Activated naive CD4-positive, alpha-beta T cell treated with anti-CD3 and anti-CD28 coated beads, Interleukin-2, amount 50 U/mL, for 24 hours (primary cell): ENCODE results near the gene OTP.

Experiments
- H3K27ac Mint-ChIP-seq: one replicate; pipeline ENCODE4 v1.8.0; 2021; ENCODE audit warnings: mild to moderate bottlenecking, mixed read lengths
- H3K27me3 Mint-ChIP-seq: one replicate; pipeline ENCODE4 v1.8.0; 2021; ENCODE audit warnings: mixed read lengths
- H3K36me3 Mint-ChIP-seq: one replicate; pipeline ENCODE4 v1.8.0; 2021; ENCODE audit warnings: mixed read lengths
- H3K4me1 Mint-ChIP-seq: one replicate; pipeline ENCODE4 v1.8.0; 2021; ENCODE audit warnings: mixed read lengths
- H3K4me3 Mint-ChIP-seq: one replicate; pipeline ENCODE4 v1.8.0; 2021; ENCODE audit warnings: mild to moderate bottlenecking, mixed read lengths
- H3K9me3 Mint-ChIP-seq: one replicate; pipeline ENCODE4 v1.8.0; 2021; ENCODE audit warnings: mixed read lengths

The OTP gene

GRCh38 chr5:77637998-77638762 is at the start of gene OTP:
OTP (minus strand) TSS chr5:77638713; CDS start chr5:77638549, 164 bp downstream.
- H3K27ac Mint-ChIP-seq, result peak within 1 kb of the TSS; percentile 91
- H3K4me1 Mint-ChIP-seq, result peaks cover 16% of the 10 kb centered on the region
- peaks cover 60% of the 10 kb centered on the region for H3K27me3 Mint-ChIP-seq
- H3K9me3 Mint-ChIP-seq, result peaks cover 10% of the 10 kb centered on the region
- peaks cover 11% of the 10 kb centered on the region for H3K36me3 Mint-ChIP-seq
- peak within 1 kb of the TSS; percentile 45 for H3K4me3 Mint-ChIP-seq

GRCh38 chr5:77683171-77683732 is 44.7 kb upstream of the OTP start:
- Mint-ChIP-seq H3K9me3 (peaks cover 4% of the 10 kb centered on the region), H3K36me3 (peaks cover 6% of the 10 kb centered on the region), H3K4me1 (no peaks in the 10 kb centered on the region), H3K27me3 (peaks cover 8% of the 10 kb centered on the region), H3K4me3 (no peak overlapping the region), H3K27ac (no peak overlapping the region)

DNA sequence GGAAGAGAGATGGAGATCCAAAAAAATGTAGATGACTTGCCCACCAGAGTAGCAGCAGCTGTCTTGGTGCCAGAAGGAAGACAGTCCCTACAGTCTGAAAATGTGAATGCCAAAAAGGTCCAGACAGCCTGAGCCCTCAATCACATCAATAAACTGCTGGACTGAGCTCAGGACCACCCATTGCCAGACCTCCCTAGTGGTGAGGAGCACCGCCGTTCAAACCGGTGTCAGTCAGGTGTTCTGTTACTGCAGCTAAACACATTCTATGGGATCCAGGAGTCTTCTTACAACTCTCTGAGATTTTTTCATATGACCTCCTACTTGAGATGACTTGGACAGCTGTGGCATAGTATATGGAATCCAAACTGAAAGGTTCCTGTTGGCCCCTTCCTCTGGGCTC is 32.0 kb upstream of the OTP start:
- Mint-ChIP-seq H3K27ac (no peak overlapping the region), H3K27me3 (peaks cover 14% of the 10 kb centered on the region)

DNA sequence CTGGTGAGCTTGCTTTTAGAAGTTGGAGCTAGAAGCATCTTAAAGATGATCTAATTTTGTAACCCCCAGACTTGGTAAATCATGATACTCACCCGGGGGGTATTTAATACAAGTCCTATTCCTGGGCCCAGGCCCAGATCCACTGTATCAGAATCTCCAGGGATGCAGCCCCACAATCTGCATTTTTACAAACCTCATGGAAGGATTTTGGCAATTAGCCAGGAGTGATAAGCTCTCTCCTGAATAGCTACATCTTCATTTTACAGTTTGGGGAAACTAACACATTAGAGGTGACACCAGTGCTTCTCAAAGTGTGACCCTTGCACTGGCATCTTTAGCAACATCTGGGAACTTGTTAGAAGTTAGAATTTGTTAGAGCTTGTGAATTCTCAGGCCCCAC is 31.2 kb upstream of the OTP start:
- Mint-ChIP-seq H3K36me3 (no peaks in the 10 kb centered on the region), H3K9me3 (peaks cover 6% of the 10 kb centered on the region), H3K27ac (no peak overlapping the region)

More for the DNA sequence above, 32.0 kb upstream of the OTP start:
- H3K36me3 Mint-ChIP-seq, result no peaks in the 10 kb centered on the region
- H3K4me3 Mint-ChIP-seq, result no peak overlapping the region
- H3K4me1 Mint-ChIP-seq, result no peaks in the 10 kb centered on the region
- H3K9me3 Mint-ChIP-seq, result peaks cover 11% of the 10 kb centered on the region

DNA sequence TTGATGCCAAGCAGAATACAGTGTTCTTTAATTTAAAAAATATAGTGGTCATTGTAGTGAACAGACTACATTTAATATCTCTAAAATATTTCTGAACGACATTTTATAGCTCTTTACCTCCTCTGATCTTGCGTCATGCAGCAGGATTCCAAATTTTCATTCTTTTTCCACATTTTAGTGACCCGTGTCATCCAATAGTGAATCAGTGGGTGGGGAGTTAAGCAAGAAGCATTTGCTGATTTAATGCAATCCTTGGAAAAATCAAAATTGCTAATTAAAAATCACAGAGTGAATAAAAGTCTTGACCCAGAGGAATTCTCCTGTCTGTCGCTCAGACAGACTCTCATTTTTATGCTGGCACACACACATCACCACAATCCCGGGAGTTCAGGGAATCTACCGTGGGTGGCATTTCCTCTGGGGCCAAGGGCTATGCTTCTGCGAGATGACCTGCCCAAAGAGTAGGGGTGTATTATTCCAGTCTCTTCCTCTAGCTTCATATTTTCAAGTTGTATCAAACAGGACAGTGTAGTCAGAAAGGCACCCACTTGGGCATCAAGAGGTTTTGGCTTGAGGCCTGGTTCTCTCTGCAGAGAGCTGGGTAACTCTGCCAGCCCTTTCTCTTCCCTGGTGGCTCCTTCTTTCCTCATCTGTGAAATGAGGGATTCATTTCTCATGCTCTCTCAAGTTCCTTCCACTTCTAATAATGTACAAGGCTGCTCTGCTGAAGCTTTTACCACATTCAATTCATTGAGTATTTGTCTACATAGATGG is 24.8 kb upstream of the OTP start:
- no peaks in the 10 kb centered on the region for H3K9me3 Mint-ChIP-seq
- H3K27ac Mint-ChIP-seq, result peak overlapping the region; percentile 33
- H3K4me1 Mint-ChIP-seq, result peaks cover 3% of the 10 kb centered on the region
- H3K4me3 Mint-ChIP-seq, result no peak overlapping the region
- H3K27me3 Mint-ChIP-seq, result peaks cover 13% of the 10 kb centered on the region
- no peaks in the 10 kb centered on the region for H3K36me3 Mint-ChIP-seq

More for the DNA sequence above, 31.2 kb upstream of the OTP start:
- peaks cover 13% of the 10 kb centered on the region for H3K27me3 Mint-ChIP-seq
- H3K4me1 Mint-ChIP-seq, result no peaks in the 10 kb centered on the region
- H3K4me3 Mint-ChIP-seq, result no peak overlapping the region

GRCh38 chr5:77662635-77663034 is 24.1 kb upstream of the OTP start:
- Mint-ChIP-seq H3K27ac (no peak overlapping the region), H3K4me3 (no peak overlapping the region), H3K9me3 (no peaks in the 10 kb centered on the region), H3K4me1 (peaks cover 3% of the 10 kb centered on the region), H3K27me3 (peaks cover 15% of the 10 kb centered on the region), H3K36me3 (no peaks in the 10 kb centered on the region)

DNA sequence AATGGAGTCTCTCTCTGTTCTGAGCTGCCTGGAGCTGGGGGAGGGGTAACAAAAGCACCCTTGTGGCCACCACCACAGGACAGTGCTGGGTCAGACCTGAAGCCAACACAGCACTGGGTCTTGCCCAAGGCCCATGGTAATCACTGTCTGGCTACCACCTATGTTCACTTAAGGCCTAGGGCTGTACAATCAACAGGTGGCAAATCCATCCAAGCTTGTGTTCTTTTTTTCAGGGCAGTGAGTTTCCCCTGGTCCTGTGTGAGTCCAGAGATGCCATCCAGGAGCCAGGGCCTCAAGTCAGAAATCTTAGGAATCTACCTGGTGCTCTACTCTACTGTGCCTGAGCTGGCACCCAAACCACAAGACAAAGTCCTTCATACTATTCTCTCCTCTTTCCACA is 20.1 kb upstream of the OTP start:
- Mint-ChIP-seq H3K27ac (no peak overlapping the region), H3K4me1 (peaks cover 3% of the 10 kb centered on the region), H3K27me3 (peaks cover 27% of the 10 kb centered on the region), H3K36me3 (no peaks in the 10 kb centered on the region), H3K9me3 (no peaks in the 10 kb centered on the region), H3K4me3 (no peak overlapping the region)

- Mint-ChIP-seq H3K4me3 (no peak overlapping the region), H3K27ac (no peak overlapping the region), H3K4me1 (no peaks in the 10 kb centered on the region), H3K36me3 (no peaks in the 10 kb centered on the region), H3K9me3 (no peaks in the 10 kb centered on the region), H3K27me3 (peaks cover 49% of the 10 kb centered on the region)
These were observed 12.8 kb upstream of the OTP start for GRCh38 chr5:77651343-77651742.

GRCh38 chr5:77650686-77651085 is 12.2 kb upstream of the OTP start:
- Mint-ChIP-seq H3K27me3 (peaks cover 54% of the 10 kb centered on the region), H3K9me3 (no peaks in the 10 kb centered on the region), H3K36me3 (no peaks in the 10 kb centered on the region), H3K4me1 (no peaks in the 10 kb centered on the region), H3K27ac (no peak overlapping the region), H3K4me3 (no peak overlapping the region)

- H3K27ac Mint-ChIP-seq, result no peak overlapping the region
These were observed 11.3 kb upstream of the OTP start for GRCh38 chr5:77649776-77650175.

DNA sequence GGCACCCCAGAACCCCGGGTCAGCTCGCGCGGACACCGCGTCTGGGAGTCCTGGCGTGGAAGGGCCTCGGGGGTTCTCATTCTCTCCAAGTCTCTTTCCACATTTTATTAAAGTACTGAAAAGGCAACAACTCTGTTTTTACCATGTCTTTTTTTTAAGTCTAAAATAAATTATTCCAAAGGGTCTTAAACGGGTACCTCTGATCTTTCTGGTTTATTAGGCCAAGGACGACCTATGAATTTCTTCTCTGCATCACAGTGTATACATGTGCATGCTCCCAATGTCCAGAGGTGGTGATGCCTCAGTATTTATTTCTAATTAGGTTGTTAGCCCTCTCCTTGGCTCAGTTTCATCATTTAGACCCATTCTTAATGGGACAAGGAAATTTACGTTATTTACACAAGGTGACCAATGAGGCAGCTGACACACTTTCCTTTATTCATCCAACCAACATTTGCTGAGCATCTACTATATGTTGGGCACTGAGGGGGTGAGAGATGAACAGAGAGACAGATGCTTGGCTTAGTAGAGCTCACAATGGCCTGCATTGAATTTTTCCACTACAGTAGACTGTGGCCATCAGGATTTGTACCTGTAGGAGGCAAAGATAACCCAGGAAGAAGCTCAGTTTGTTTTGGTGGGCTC is 7.6 kb upstream of the OTP start:
- Mint-ChIP-seq H3K4me1 (peaks cover 17% of the 10 kb centered on the region), H3K4me3 (peak overlapping the region; percentile 26), H3K27ac (no peak overlapping the region), H3K9me3 (peaks cover 9% of the 10 kb centered on the region), H3K36me3 (peaks cover 7% of the 10 kb centered on the region), H3K27me3 (peaks cover 70% of the 10 kb centered on the region)

More at GRCh38 chr5:77649776-77650175, 11.3 kb upstream of the OTP start:
- peaks cover 55% of the 10 kb centered on the region for H3K27me3 Mint-ChIP-seq
- no peaks in the 10 kb centered on the region for H3K36me3 Mint-ChIP-seq
- no peaks in the 10 kb centered on the region for H3K9me3 Mint-ChIP-seq
- peaks cover 3% of the 10 kb centered on the region for H3K4me1 Mint-ChIP-seq
- no peak overlapping the region for H3K4me3 Mint-ChIP-seq

DNA sequence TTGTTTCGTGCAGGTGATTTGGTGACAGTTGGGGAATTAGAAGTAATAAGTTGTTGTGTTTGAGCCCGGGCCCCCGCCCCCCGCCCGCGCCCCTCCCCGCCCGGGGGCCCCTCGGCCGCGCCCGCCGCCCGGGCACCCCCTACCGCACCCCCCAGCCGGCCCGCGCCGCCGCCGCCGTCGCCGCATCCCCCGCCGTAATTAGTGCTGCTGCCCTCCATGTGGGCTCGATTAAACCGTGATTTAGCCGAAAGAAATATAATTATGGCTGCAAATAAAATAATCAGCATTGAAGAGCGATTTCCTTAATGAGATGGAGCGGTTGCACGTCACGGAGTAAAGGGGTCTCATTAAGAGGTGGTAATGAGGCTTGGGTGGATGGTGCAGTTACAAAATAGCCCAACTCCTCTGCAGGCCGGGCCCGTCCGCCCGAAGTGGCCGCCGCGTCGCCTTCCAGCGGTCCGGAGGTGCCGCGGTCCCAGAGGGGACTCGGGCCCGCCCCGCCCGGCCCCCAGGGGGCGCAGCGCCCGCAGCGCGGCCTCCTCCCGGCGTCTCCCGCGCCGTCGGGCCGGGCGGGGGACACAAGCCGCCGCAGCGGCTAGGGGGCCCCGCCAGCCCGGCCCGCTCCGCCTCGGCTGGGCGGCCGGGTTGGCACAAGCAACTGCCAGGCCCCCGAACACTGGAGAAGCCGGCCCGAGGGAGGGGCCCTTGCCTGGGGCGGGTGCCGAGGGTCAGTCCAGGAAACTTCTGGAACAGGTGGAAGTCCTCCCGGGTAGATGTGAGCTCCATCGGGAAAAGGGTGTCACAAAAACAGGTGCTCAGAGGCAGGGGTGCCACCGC is 6.9 kb upstream of the OTP start:
- H3K27ac Mint-ChIP-seq, result no peak overlapping the region
- H3K4me3 Mint-ChIP-seq, result peak overlapping the region; percentile 66
- H3K4me1 Mint-ChIP-seq, result peaks cover 20% of the 10 kb centered on the region
- peaks cover 74% of the 10 kb centered on the region for H3K27me3 Mint-ChIP-seq
- peaks cover 9% of the 10 kb centered on the region for H3K9me3 Mint-ChIP-seq
- H3K36me3 Mint-ChIP-seq, result peaks cover 8% of the 10 kb centered on the region

DNA sequence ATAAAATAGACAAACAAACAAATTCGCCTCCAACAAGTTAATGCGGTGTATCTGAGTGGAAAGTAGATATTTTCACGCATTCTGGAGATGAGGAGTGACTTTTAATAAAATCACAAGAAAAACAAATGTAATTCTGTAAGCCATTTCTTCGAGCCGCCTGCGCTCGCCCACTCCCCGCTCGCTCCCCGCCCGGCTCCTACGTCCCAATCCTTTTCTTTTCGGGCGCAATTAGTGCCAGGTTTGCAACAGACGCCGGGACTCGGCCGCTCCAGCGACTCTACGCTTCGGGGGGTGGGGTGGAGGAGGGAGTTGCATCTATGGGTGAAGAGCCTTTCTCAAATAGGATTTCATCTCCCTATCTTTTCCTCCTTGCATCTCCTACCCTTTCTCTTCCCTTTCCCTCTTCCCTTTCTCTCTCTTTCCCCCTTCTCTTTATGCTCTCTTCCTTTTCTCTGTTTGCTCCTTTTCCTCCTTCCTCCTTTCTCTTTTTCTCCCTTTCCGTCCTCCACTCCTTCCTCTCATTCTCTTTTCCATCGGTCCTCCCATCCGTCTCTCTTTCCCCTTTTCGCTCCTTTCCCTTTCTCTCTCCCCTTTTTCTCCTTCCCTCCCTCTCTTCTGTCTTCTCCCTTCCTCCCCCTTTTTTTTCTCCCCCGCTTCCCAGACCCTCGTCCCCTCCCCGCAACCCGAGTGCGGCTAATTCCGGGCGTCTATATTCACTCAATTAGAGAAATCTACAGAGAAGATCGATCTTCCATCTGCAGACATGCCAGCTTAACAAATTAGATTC is 6.1 kb upstream of the OTP start:
- peak overlapping the region; percentile 66 for H3K4me3 Mint-ChIP-seq
- peaks cover 24% of the 10 kb centered on the region for H3K4me1 Mint-ChIP-seq
- peaks cover 8% of the 10 kb centered on the region for H3K36me3 Mint-ChIP-seq
- H3K9me3 Mint-ChIP-seq, result peaks cover 9% of the 10 kb centered on the region
- H3K27me3 Mint-ChIP-seq, result peaks cover 72% of the 10 kb centered on the region
- peak overlapping the region; percentile 47 for H3K27ac Mint-ChIP-seq

- Mint-ChIP-seq H3K36me3 (peaks cover 8% of the 10 kb centered on the region), H3K4me3 (peak overlapping the region; percentile 33), H3K27ac (no peak overlapping the region), H3K4me1 (peaks cover 24% of the 10 kb centered on the region), H3K9me3 (peaks cover 9% of the 10 kb centered on the region), H3K27me3 (peaks cover 68% of the 10 kb centered on the region)
These were observed 5.3 kb upstream of the OTP start for GRCh38 chr5:77643654-77644370.
